Measurements from ENCODE around the gene STARD13. TPM values are rescaled to one million over a fixed set of nuclear protein-coding genes. Genes with fewer than 3 reads are reported as not detected.
A peak's percentile ranks its signal among the peaks of the same experiment; 100 is the strongest.

Gene STARD13
- total RNA-seq, 2 donors from 2014 or later = 28.7 to 32.9 TPM

DNA sequence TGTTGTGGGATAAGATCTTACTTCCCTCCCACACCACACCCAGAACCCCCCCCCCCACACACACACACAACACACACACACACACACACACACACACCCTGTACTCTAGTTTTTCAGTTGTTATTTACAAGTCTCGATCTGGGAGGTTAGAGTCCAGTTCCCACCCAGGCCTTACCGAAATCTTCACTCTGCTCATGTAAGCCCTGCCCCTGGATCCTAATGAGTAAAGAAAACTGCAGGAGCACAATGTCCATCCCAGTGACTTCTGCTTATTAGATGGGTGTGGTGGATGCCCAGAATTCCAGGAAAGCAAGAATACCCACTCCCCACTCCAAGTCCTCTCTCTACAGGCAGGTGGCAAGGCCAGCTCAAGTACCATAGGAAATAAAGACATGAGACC, 23.0 kb downstream of the STARD13 start:
- DNase-seq (no peak), ATAC-seq (peak; percentile 78)
- intact Hi-C loops (cut with DNase I, micrococcal nuclease) = no loop called here

- peak; percentile 62 for ATAC-seq
- intact Hi-C loops (cut with DNase I, micrococcal nuclease) = no loop called here
- DNase-seq = no peak
Observed at GRCh38 chr13:33262062-33262487, 23.5 kb downstream of the STARD13 start.

GRCh38 chr13:33261387-33262061, 24.0 kb downstream of the STARD13 start:
- ATAC-seq (no peak), DNase-seq (no peak)
- intact Hi-C loops (cut with DNase I, micrococcal nuclease) = no loop called here

DNA sequence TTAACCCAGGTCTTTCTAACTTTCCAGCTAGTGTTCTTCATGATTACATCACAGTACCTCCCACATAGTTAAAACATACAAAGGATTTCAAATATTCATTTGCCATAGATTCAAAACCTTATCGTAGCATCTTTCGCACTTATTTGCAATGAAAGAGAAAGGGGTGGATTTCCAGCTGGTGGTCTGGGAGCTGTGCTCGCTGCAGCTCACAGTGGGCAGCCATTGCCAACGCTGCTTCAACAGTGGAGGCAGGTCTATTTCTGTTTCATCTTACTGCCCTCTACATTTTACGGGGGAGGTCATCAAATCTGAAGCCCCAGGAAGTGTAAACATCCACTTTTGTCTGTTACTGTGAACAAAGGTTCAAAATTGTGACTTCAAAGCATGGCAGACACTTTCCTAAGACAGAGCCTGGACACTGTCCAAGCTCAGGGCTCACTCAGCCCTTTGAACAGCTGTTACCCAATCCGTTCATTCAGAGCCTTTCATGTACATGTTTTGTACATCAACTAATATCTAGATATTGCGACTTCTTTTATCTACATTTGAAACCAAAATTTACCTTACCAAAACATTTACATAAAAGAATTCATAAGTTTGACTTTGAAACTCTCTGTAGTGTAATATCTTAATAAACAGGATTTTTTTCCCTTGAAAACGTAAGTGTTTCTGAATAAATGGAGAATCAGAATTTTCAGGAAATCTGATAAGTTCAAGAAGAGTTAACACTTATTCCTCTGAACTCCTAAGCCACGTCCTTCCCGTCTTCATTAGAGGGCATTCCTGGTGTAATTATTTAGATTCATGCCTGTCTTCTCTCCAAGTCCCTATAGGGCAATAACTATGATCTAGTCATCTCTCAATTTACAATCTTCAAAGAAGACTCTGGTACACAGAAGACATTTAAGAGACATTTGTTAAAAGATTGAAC, 25.1 kb downstream of the STARD13 start:
- intact Hi-C loops (cut with DNase I, micrococcal nuclease) = no loop called here
- ATAC-seq (no peak), DNase-seq (no peak)

DNA sequence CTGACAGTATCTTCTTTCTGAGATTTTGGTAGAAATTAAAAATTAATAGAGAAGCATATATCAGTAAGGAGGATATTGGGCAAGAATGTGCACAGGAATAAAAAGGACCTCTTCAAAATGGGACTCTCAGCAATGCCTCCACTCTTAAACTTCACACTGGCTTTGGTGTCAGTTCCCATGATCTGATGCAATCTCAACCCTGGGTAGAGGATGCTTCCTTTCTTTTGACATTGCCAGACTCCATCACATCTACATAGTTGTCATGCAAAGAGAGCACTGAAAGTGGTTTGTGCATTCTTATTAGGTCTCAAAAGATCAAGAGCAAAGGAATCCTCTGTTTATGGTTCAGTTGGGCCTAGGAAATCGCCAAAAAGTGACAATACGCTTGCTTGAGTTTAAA, 26.3 kb downstream of the STARD13 start:
- DNase-seq = no peak
- intact Hi-C loops (cut with DNase I, micrococcal nuclease) = no loop called here
- ATAC-seq = no peak

- no peak for DNase-seq
- intact Hi-C loops (cut with DNase I, micrococcal nuclease) = no loop called here
- ATAC-seq = no peak
Observed at GRCh38 chr13:33258808-33259193, 26.8 kb downstream of the STARD13 start.

DNA sequence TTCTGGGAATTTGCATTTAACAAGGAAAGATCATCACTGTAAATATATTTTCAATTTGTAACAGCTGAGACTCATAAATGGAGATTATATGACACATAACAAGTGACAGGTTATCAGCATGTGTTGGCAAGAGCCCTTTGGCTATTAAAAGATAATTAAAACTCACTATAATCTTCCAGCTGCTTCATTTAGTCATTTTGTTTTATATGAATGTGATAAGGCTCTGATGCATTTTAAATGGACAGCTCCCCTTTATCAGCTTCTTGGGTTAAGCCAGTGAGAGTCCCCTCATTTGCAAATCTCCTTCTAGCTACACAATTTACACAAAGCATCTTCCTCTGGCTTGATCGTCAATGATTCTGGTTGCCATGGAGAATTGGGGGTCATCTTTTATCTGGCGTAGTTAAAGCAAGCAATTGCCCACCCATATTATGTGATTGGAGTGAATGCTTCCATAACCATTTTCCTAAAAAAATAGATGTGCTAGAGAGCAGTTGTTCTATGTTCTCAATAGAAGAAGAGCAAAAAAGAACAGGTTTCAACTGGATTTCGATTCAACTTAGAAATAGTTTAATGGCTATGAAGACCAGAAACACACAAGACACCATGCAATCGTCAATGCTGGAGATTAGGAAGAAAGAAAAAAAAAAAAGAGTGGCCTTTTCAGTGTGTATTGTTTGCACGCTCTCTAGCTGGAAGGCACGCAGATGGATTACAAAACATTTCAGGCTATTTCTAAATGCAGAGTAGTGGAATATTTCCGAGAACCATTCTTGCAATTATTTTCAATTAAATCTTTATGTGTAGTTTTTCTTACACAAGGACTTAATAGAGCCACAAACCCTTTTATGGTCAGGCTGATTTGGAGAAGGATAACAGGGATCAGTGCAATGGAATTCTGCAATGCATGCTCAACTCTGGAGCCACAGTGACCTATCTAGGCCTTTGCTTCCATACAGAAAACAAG, 27.4 kb downstream of the STARD13 start:
- no peak for ATAC-seq
- intact Hi-C loops (cut with DNase I, micrococcal nuclease) = no loop called here
- no peak for DNase-seq

DNA sequence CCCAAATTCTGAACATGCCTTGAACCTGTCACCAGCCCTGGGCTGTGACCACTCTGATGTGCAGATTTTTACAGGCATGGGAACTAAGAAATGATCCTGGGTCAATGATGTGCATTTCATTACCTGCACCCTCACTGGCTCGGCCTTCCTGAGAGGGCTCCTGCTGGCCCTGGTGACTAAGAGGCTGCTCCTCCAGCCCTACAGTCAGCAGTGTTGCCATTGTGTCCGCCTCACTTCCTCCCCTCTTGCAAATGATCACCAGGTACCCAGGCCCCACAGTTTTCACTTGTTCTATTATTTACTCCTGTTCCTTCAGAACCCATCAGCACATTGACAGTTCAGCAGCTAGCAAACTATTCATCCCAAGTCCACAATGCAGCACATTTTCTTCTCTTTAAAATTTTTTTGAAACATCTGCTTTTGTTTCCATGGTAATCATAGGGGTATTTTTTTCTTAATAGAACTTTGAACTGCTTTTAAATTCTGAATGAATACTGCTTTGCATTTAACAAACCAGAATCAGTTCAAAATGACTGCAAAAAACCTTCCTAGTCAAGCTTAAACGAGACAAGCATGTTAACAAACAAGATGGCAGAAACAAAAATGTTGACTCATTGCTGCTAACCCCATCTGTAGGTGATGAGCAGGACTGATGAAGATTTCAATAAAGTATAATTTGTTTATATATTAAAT, 29.3 kb downstream of the STARD13 start:
- no peak for ATAC-seq
- DNase-seq = no peak
- intact Hi-C loops (cut with DNase I, micrococcal nuclease) = no loop called here

- ATAC-seq (no peak), DNase-seq (no peak)
- intact Hi-C loops (cut with DNase I, micrococcal nuclease) = no loop called here
Observed at GRCh38 chr13:33252135-33252534, 33.4 kb downstream of the STARD13 start.

- ATAC-seq = peak; percentile 8
- DNase-seq = no peak
- intact Hi-C loops (cut with DNase I, micrococcal nuclease) = no loop called here
Observed at GRCh38 chr13:33251131-33251661, 34.4 kb downstream of the STARD13 start.

- intact Hi-C loops (cut with DNase I, micrococcal nuclease) = no loop called here
- no peak for ATAC-seq
- DNase-seq = no peak
Observed at GRCh38 chr13:33250609-33251008, 34.9 kb downstream of the STARD13 start.

GRCh38 chr13:33249894-33250293, 35.7 kb downstream of the STARD13 start:
- intact Hi-C loops (cut with DNase I, micrococcal nuclease) = no loop called here
- no peak for DNase-seq
- peak; percentile 94 for ATAC-seq

- ATAC-seq (no peak), DNase-seq (no peak)
- intact Hi-C loops (cut with DNase I, micrococcal nuclease) = no loop called here
Observed at GRCh38 chr13:33249066-33249465, 36.5 kb downstream of the STARD13 start.

DNA sequence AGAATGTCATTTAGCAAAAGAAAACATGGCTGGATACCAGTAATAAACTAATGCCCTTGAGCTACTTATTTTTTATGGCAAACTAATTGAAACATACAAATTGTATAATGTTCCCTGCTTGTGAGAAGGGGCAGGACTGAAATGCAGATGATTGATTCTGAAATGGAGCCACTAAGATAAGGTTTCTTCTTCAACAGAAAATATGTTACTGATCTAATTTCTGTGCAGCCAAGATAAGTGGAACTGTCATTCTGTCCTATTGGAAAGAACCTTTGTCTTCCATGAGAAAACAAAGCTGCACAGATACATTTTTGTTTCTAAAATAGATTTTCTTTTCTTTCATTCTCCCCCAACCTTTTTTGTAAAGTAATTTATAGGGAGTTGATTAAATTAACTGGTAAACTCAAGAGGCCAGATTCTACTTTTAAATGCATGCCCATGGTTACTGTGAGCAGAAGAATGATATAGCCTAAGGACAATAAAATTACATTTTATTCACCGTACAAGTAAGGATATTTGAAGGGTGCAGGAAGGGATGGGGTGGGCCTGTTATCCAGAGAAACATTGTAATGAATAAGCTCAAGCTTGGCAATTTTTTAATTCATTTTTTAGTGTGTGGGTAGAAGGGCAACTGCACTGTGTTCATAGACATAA, 39.9 kb downstream of the STARD13 start:
- DNase-seq (no peak), ATAC-seq (no peak)
- intact Hi-C loops (cut with DNase I, micrococcal nuclease) = no loop called here

- DNase-seq (no peak), ATAC-seq (no peak)
- intact Hi-C loops (cut with DNase I, micrococcal nuclease) = no loop called here
Observed at GRCh38 chr13:33244907-33245287, 40.7 kb downstream of the STARD13 start.

DNA sequence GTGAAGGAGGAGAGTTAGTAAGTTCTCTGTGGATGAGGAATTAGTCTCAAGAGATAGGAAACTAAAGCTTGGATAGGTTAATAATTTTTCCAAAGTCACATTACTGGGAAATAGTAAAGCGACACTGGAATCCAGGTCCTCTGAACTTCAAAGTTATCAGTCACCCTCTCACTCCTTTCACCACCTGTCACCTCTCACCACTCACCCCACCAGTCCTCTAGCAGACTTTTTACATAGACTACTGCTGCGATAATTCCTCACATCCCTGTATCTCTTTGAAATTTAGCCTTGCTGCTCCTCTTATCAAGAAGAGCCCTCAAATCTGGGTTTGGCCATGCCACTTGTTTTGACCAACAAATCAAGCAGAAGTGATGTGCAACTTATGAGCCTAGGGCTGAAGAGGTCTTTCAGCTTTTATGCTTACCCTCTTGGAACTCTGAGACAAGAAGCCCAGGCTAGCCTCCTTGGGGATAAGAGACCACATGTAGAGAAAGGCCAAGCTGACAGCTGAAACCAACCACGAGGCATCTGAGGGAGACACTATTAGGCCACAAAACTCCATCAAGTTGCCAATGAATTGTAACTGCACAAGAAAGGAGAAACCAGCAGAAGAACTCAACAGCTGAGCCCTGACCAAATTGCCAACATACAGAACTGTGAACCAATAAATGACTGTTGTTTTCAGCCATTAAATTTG, 41.2 kb downstream of the STARD13 start:
- ATAC-seq = no peak
- DNase-seq = no peak
- intact Hi-C loops (cut with DNase I, micrococcal nuclease) = no loop called here

DNA sequence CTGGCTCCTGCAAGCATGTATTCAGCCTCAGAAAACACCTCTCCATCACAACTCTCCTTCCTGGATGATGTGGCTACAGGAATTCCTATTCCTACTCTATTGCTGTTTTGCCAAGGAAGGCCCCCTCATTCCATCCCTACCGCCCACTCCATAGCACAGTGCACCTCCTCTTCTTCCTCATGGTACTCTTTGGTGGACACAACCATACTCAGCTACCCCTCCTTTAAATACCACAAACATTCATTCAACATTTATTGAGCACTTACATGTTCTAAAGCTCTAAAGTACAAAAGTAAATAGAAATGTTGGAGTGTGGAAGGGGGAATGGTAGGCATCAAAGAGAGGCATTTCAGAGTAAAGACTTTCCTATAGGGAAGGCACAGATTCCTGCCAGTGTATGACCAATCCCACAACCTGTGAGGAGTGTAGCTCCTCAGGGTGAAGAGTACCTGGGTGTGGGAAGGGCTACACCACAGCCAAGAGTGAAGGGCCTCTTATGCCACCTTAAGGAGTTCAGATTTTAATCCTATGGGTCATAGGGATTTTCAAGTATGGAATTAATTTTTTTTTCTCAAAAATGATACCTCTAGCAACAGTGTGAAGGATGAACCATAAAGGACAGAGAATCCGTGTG, 42.5 kb downstream of the STARD13 start:
- ATAC-seq = no peak
- DNase-seq = no peak
- intact Hi-C loops (cut with DNase I, micrococcal nuclease) = no loop called here

All from left colon (tissue), 2 donors.